Measurements from ENCODE around the gene PPIE. TPM values are rescaled to one million over a fixed set of nuclear protein-coding genes. Genes with fewer than 3 reads are reported as not detected.

PPIE gene
- polyA plus RNA-seq, 1 donor (not counting 4 experiments of a cell fraction or from before 2014, with no cell fraction given): 60.6 TPM

DNA sequence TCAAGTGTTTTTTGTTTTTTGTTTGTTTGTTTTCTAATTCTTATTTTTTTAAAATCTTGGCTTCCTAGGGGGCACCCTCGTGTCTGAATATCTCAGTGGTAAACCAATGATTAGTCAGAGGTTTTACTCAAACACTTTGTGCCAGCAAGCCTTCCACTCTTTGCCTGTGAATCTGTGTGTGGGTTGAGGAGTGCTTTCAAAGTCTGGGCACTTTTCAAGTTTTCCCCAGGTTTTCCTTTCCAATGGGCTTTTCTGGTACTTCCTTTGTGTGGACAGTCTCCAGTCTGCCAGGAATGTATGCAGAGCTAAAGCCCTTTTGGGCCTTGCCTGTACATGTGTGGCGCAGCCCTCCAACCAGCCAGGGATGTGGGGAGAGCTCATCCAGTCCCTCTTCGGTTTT lies 9.7 kb upstream of the PPIE start:
- H3K79me2 ChIP-seq (ENCODE audit: control insufficient read depth, insufficient read depth, low read length): no peaks in the 10 kb centered on the region
- H4K20me1 ChIP-seq (ENCODE audit: control insufficient read depth, extremely low read depth, insufficient read depth, low read length): no peaks in the 10 kb centered on the region
- H3K4me2 ChIP-seq (ENCODE audit: control insufficient read depth, extremely low read depth, insufficient read depth, low read depth, low read length): no peak overlapping the region
- dilution Hi-C loops (cut with MboI; ENCODE audit: extremely low pct_ligation_motif_present, low sequenced_read_pairs): no loop called here
- TF ChIP-seq, protein P1, sequence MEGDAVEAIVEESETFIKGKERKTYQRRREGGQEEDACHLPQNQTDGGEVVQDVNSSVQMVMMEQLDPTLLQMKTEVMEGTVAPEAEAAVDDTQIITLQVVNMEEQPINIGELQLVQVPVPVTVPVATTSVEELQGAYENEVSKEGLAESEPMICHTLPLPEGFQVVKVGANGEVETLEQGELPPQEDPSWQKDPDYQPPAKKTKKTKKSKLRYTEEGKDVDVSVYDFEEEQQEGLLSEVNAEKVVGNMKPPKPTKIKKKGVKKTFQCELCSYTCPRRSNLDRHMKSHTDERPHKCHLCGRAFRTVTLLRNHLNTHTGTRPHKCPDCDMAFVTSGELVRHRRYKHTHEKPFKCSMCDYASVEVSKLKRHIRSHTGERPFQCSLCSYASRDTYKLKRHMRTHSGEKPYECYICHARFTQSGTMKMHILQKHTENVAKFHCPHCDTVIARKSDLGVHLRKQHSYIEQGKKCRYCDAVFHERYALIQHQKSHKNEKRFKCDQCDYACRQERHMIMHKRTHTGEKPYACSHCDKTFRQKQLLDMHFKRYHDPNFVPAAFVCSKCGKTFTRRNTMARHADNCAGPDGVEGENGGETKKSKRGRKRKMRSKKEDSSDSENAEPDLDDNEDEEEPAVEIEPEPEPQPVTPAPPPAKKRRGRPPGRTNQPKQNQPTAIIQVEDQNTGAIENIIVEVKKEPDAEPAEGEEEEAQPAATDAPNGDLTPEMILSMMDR (optimal IDR thresholded peaks at IDR 0.05 in 1 of 3, IDR thresholded peaks at IDR 0.05 in 1 of 3, conservative IDR thresholded peaks at IDR 0.05 in 1 of 3; ENCODE audit: extremely low read depth in 1 of 3, insufficient read depth in 2 of 3, low read length in 3 of 3): no peak
- TF ChIP-seq EZH2 (IDR thresholded peaks at IDR 0.05; ENCODE audit: low read length): no peak
- H3K27ac ChIP-seq (ENCODE audit: control insufficient read depth, insufficient read depth, low read length): no peak overlapping the region
- H2AFZ ChIP-seq (ENCODE audit: control insufficient read depth, low read length): no peak overlapping the region
- H3K4me1 ChIP-seq (ENCODE audit: control insufficient read depth, extremely low read depth, insufficient read depth, low read length): no peaks in the 10 kb centered on the region
- no peaks in the 10 kb centered on the region for H3K36me3 ChIP-seq (ENCODE audit: control insufficient read depth in 2 of 2, extremely low read depth in 1 of 2, insufficient read depth in 2 of 2, low read length in 2 of 2)
- no peak overlapping the region for H3K9ac ChIP-seq (ENCODE audit: control insufficient read depth, extremely low read depth, insufficient read depth, low read length)
- no peak overlapping the region for H3K4me3 ChIP-seq (ENCODE audit: control insufficient read depth in 2 of 3, extremely low read depth in 1 of 3, insufficient read depth in 2 of 3, low read depth in 1 of 3, low read length in 3 of 3)
- DNase-seq (ENCODE audit: low read depth, low spot score) (no peak), FAIRE-seq (no peak)
- H3K27me3 ChIP-seq (ENCODE audit: control insufficient read depth, extremely low read depth, insufficient read depth, low read length): peaks cover 25% of the 10 kb centered on the region
- no peaks in the 10 kb centered on the region for H3K9me3 ChIP-seq (ENCODE audit: control insufficient read depth, low read depth, low read length)
- no peaks in the 10 kb centered on the region for H3K9me1 ChIP-seq (ENCODE audit: control insufficient read depth, extremely low read depth, insufficient read depth, low read length)

DNA sequence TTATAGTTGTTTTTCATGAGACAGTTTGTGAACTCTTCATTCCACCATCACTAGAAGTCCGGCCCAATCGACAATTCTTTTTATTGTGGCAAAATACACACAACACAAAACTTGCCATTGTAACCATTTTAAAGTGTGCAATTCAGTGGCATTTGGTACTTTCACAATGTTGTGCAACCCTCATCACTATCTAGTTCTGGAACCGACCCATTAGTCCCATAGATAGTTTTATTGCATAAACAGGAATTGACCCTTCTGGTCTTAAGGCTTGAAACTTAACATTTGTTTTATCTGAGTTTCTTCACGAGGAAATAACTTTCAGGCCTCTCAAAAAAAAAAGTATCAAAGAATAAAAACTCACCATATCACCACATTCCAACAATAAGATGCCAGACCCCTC lies 8.8 kb upstream of the PPIE start:
- H3K9me1 ChIP-seq (ENCODE audit: control insufficient read depth, extremely low read depth, insufficient read depth, low read length): no peaks in the 10 kb centered on the region
- H3K27me3 ChIP-seq (ENCODE audit: control insufficient read depth, extremely low read depth, insufficient read depth, low read length): peaks cover 25% of the 10 kb centered on the region
- H4K20me1 ChIP-seq (ENCODE audit: control insufficient read depth, extremely low read depth, insufficient read depth, low read length): no peaks in the 10 kb centered on the region
- no peak overlapping the region for H3K9ac ChIP-seq (ENCODE audit: control insufficient read depth, extremely low read depth, insufficient read depth, low read length)
- no peaks in the 10 kb centered on the region for H3K4me1 ChIP-seq (ENCODE audit: control insufficient read depth, extremely low read depth, insufficient read depth, low read length)
- H3K36me3 ChIP-seq (ENCODE audit: control insufficient read depth in 2 of 2, extremely low read depth in 1 of 2, insufficient read depth in 2 of 2, low read length in 2 of 2): no peaks in the 10 kb centered on the region
- dilution Hi-C loops (cut with MboI; ENCODE audit: extremely low pct_ligation_motif_present, low sequenced_read_pairs): no loop called here
- FAIRE-seq: no peak
- H2AFZ ChIP-seq (ENCODE audit: control insufficient read depth, low read length): no peak overlapping the region
- no peaks in the 10 kb centered on the region for H3K79me2 ChIP-seq (ENCODE audit: control insufficient read depth, insufficient read depth, low read length)
- no peak overlapping the region for H3K27ac ChIP-seq (ENCODE audit: control insufficient read depth, insufficient read depth, low read length)
- H3K4me3 ChIP-seq (ENCODE audit: control insufficient read depth in 2 of 3, extremely low read depth in 1 of 3, insufficient read depth in 2 of 3, low read depth in 1 of 3, low read length in 3 of 3): no peak overlapping the region
- TF ChIP-seq EZH2 (IDR thresholded peaks at IDR 0.05; ENCODE audit: low read length): no peak
- TF ChIP-seq, protein P1 (optimal IDR thresholded peaks at IDR 0.05 in 1 of 3, IDR thresholded peaks at IDR 0.05 in 1 of 3, conservative IDR thresholded peaks at IDR 0.05 in 1 of 3; ENCODE audit: extremely low read depth in 1 of 3, insufficient read depth in 2 of 3, low read length in 3 of 3): no peak
- H3K4me2 ChIP-seq (ENCODE audit: control insufficient read depth, extremely low read depth, insufficient read depth, low read depth, low read length): no peak overlapping the region
- H3K9me3 ChIP-seq (ENCODE audit: control insufficient read depth, low read depth, low read length): no peaks in the 10 kb centered on the region
- no peak for DNase-seq (ENCODE audit: low read depth, low spot score)
